GM19240 (cell line): ENCODE measurements around the gene PYDC2.

Experiments
- DNase-seq: peaks from one replicate; pipeline ENCODE4 v3.0.0; 2011; ENCODE audit warnings: low spot score; ENCODE audit not compliant: insufficient read length

Gene PYDC2

GRCh38 chr3:191461113-191461595, at the start of gene PYDC2:
Gene PYDC2, plus strand, starts transcription at chr3:191461163. Its CDS starts 0 bp downstream, at chr3:191461163.
- no peak for DNase-seq

- no peak for DNase-seq
These were observed 48.2 kb upstream of the PYDC2 start for GRCh38 chr3:191412759-191413158.

GRCh38 chr3:191414286-191414685, 46.7 kb upstream of the PYDC2 start:
- no peak for DNase-seq

GRCh38 chr3:191414732-191415131, 46.2 kb upstream of the PYDC2 start:
- no peak for DNase-seq

GRCh38 chr3:191415566-191415965, 45.4 kb upstream of the PYDC2 start:
- no peak for DNase-seq

- DNase-seq = no peak
These were observed 43.6 kb upstream of the PYDC2 start for GRCh38 chr3:191417457-191417729.

GRCh38 chr3:191420771-191421170, 40.2 kb upstream of the PYDC2 start:
- DNase-seq = no peak

GRCh38 chr3:191424881-191425280, 36.1 kb upstream of the PYDC2 start:
- no peak for DNase-seq

- DNase-seq = no peak
These were observed 35.6 kb upstream of the PYDC2 start for GRCh38 chr3:191425322-191425734.

- DNase-seq = no peak
These were observed 34.7 kb upstream of the PYDC2 start for GRCh38 chr3:191426311-191426710.

GRCh38 chr3:191428177-191428576, 32.8 kb upstream of the PYDC2 start:
- DNase-seq = no peak

- DNase-seq = no peak
These were observed 30.9 kb upstream of the PYDC2 start for GRCh38 chr3:191430103-191430502.

- no peak for DNase-seq
These were observed 29.7 kb upstream of the PYDC2 start for GRCh38 chr3:191431160-191431822.

- no peak for DNase-seq
These were observed 28.8 kb upstream of the PYDC2 start for GRCh38 chr3:191432162-191432561.

GRCh38 chr3:191434024-191434423, 26.9 kb upstream of the PYDC2 start:
- no peak for DNase-seq

- no peak for DNase-seq
These were observed 25.0 kb upstream of the PYDC2 start for GRCh38 chr3:191435981-191436380.

- DNase-seq = no peak
These were observed 22.7 kb upstream of the PYDC2 start for GRCh38 chr3:191438150-191438814.

- DNase-seq = no peak
These were observed 20.4 kb upstream of the PYDC2 start for GRCh38 chr3:191440532-191440931.

GRCh38 chr3:191441687-191442086, 19.3 kb upstream of the PYDC2 start:
- no peak for DNase-seq

GRCh38 chr3:191444569-191444968, 16.4 kb upstream of the PYDC2 start:
- no peak for DNase-seq

GRCh38 chr3:191449256-191449655, 11.7 kb upstream of the PYDC2 start:
- DNase-seq = no peak

- DNase-seq = no peak
These were observed 5.6 kb upstream of the PYDC2 start for GRCh38 chr3:191455257-191455952.

GRCh38 chr3:191460360-191460759, 603 bp upstream of the PYDC2 start:
- no peak for DNase-seq
